Pons (tissue), 1 donor: Measurements from ENCODE around the gene ITGA5.

Source experiments
- DNase-seq: peaks from one replicate; pipeline ENCODE4 v3.0.0-alpha.2; 2016; ENCODE audit warnings: low spot score

ITGA5 gene

DNA sequence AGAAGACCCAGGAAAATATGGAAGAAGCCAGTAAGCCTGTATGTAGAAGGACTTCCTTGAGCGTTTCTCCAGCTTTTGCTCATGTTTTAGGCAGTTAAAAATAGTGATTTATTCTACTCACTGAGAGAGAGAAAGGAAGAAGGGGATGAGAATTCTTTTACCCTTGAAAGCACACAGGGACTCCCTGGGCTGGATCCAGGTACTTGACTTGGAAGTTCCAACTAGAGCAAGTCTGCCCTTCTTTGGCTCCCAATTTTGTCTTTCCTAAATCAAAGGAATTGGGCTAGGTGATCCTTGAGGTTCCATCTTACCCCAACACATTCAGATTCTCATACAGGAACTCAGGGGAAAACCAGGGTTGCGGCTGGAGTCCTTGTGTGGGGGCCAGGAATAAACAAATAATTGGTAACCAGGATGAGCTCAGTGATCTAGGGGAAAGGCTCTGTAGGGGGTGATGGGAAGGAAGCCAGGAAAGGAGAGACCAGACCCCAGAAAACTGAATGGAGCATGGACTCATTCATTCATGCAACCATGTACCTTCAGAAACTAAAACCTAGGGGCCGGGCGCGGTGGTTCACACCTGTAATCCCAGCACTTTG, 11.5 kb upstream of the ITGA5 start:
- DNase-seq: no peak

DNA sequence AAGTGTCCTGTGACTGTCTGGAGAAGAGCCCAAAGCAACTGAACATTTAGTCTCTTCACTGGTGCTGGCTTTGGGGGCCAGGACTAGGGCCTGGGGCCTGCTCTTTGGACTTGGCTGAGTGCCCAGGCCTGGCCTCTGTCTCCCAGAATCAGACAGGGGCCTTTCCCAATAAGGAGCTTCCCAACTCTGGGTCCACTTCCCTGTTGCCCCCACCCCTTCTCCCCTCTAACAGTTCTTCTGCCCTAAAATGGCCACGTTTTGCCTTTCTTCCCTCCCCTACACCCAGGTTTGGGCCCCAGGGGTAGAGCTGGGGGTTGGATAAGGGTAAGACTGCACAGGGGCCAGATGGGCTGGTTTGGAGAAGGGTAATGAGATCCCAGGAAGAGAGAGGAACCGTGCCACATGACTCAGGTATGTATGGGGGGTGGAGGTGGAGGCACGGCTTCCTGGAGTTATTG, 10.0 kb upstream of the ITGA5 start:
- DNase-seq: no peak

DNA sequence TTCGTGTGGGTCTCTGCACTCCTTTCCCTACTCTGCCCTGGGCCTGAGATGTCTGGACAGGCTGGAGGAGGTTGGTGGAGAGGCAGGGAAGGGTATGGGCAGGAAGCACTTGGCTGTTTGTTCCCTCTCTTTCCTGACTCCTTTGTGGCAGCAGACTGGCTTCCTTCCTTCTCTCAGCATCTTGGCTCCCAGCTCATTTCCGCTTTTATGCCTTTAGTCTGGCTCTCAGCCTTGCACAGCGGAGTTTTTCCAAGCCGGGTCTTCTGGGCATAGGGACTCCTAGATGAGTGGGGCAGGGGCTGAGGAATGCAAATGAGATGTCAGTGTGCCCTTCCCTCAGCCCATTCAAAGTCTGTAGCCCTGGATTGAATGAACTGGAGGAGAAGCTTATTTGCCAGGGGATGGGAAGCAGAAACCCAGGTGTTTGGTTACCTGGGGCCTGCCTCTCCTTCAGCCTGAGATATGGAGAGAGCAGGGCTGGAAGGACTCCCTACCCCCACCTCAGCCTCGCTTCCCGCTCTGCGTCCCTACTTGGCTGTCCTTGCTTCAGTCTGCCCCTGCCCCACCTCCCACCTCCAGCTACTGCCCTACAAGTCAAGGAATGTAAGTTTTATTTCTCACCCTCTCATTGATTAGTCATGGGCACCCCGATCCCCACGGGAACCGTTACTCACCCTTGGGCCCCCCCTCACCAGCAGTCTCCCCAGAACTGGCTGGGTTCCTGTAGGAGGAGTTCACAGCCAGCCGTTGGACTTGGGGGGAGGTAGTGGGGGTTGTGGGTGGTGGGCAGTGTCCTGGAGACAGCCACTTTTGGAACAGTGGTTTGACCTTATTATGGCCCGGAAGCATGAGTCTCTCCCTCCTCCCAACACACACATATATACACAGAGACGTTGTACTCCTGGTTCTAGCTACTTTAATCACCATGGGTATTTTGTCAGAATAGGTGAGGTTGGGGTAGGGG, 9.3 kb upstream of the ITGA5 start:
- no peak for DNase-seq

DNA sequence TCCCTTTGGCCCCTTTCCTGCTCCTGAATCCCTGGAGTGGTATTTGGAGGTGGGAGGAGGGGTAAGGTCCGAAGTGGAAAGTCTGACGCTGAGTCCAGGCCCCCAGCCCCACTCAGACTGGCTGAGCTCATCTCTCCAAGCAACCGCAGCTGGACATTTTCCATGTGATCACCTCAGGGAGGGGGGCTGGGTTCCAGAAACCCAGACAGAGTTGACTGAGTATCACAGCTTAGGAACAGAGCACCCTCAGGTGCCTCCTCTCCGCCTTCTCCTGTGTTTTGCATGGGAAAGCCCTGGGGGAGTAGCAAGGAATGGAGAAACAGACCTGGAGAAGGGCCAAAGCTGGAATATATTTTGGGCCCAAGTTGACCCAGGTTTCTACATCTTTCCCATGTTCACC, 8.0 kb upstream of the ITGA5 start:
- DNase-seq: no peak

DNA sequence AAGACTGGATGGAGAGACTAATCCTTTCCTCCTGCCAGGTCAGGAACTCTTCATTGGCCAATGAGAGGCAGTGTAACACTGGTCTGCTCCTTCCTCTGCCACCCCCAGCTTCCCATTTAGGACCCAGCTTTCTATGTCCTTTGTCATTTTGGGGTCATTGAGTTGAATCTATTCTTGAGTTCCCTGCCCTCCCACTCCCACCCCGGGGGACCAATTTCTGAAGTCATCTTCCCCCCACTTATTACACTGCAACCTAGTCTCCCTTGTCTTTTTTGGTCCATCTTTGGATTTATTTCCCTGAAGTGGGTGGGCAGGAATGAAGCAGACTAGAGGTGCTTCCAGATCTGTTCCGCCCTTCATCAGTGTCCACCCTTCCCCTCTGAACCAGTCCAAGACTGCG, 7.6 kb upstream of the ITGA5 start:
- DNase-seq: no peak

DNA sequence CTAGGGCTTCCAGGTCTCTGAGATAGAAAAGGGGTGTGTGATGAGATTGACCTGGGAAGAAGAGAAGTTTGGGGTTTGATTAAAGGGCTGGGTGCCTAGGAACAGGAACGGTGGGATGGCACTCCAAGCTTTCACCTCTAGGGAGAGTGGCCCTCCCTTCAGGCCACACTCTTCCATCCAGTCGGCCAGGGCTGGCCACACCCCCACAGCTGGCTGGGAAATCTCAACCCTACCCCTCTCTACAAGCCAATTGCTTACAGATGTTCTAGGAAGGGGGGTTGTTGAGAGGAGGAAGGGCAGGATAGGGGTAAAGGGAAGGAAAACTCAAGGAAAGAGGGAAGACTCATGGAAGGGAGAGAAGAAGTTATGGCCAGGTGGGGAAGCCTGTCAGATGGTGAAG, 6.6 kb upstream of the ITGA5 start:
- DNase-seq: no peak

DNA sequence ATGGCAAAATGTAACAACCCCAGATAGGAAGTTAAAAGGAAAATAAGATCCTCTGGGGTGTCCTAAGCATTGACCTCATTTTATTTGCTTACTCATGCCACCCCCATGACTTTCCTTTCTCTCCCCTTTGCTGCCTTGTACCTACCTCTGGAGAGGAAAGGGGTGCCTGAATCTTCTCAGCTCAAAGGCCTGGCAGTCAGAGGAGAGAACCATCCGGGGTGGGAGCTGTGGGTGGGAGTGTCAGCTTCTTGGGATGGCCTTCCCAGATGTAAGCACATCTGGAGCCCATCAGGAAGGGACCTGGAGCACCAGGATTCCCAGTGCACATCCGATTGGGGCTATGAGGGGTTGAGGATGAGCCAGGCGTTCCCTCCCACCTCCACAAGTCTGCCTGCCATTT, 5.2 kb upstream of the ITGA5 start:
- no peak for DNase-seq

DNA sequence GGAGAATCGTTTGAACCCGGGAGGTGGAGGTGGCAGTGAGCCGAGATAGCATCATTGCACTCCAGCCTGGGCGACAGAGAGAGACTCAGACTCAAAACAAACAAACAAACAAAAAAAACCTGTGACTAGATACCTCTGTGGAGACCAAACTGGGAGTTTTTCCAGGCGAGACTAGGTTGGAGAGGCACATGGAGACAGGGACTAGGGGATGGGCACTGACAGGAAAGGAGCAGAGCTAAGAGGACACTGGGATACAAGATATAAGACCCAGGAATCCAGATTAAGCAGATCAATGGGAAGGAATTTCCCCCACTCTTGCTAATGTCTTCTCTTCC, 4.7 kb upstream of the ITGA5 start:
- DNase-seq: no peak

DNA sequence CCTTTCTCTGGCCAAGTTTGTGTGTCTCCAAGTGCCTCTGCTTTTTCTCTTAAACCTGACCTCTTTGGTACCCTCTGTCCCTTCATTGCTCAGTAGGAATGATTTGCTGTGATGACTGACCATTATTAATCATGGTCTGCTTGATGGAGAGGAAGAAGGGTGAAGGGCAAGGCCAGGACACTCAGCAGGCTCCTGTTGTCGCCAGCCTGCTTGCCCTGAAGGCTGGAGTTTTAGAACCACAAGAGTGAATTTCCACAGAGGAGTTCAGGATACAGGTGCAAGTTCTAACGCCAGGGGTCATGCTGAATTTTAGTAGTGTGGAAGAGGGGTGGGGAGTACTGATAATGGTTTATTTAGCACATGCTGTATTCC, 2.8 kb upstream of the ITGA5 start:
- no peak for DNase-seq

DNA sequence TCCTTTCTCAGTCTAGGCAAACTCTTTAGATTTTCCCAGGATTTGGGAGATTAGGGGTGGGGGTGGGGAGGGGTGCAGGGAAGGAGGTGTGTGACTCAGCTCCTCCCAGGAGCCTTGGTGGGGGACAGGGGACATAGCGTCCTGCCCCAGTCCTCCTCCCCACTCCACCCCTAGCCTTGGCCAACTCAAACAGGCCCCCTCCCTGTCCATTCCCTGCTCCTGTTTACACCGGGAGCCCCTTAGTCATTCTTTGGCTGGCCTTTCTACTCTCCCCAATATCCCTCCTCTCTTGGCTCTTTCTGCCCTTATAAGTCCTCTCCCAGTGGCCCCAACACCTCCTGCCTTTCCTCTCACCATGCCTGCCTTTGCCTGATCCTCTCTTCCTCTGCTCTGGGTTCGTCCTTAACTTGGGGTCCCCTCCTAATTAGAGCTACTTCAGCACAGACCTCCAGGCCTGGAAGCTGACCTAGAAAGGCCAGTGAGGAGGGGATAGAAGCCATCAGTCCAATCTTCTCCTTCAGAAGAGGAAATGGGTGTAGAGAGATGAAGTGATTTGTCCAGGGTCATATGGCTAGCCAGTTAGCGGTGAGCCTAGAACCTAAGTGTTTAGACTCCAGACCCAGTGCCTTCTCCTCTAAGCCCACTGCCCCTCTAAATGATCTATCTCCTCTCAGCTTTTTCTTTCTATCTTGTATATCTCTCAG, 2.3 kb upstream of the ITGA5 start:
- no peak for DNase-seq

DNA sequence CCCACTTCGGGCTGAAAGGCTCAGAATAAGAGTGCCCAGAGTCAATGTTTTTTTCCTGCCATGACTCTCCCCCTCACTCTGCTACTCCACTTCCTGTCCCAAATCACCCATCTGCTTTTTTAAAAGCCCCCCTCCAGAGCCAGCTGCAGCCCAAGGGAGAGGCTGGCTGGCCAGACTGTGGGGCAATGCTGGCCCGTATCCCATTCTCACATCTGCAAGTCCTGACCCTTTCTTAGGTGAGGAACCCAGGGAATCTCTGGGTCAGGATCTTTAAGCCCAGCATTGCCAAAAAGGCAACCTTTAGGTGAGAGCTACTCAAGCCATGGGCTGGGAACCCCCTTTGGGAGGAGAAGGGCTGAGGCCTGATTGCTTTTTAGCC, 1.7 kb upstream of the ITGA5 start:
- no peak for DNase-seq

DNA sequence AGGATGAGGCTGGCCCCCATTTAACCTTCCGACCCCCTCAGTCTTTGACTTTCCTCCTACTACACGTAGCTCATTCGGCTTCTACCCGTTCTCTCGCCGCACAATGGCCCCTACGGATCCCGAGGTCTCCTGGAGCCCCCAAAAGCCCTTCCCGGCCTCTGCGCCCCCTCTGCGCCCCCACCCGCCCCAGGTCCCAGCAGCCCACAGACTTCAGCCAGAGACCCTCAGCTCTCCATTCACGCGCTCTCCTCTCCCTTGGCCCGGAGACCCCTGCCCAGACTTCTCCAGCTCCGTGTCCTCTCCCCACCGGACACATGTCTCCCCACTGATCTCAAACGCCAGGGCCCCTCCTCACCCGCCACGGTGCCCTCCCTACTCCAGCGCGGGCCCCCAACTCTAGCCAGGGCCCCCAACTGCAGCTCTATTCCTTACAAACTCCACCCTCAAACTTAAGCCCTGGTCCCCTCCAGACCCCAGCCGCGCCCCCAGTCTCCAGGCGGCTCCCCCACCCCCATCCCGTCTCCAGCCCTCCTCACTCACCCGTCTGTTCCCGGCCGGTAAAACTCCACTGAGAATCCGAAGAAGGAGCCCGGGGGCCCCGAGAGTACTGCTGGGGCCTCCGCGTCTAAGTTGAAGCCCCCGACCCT, 502 bp downstream of the ITGA5 start:
- no peak for DNase-seq

DNA sequence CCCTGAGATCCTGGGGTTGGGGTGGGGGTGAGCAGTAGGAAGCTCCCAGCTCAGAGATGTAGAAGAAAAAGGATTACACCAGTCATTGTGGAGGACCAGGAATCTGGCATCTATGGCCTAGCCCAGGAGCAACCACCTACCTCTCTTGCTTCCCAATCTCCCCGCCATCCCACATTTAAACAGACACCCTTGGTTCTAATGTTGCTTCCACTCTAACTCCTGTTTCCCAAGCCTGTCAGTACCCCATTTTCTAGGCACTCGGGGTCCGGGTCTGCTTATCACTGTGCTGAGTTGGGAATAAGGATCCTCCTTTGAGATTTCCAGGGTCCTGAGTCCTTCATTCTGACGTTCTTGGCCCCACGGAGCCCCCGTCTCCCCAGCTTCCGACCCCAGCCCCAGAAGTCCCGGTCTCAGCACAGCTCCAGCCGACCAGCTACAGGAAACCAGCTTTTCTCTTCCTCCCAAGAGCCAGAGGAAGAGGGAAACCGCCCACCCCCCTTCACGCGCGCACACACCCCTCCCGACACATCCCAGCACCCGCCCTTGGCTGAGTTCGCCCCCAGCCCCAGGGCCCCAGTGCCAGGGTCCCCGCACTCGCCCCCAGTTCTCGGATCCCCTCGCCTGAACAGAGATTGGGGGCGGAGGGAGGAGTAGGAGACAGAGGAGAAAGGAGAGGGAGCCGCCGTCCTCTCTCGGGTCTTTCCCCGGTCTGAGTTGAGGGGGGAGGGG, 1.2 kb downstream of the ITGA5 start:
- no peak for DNase-seq

DNA sequence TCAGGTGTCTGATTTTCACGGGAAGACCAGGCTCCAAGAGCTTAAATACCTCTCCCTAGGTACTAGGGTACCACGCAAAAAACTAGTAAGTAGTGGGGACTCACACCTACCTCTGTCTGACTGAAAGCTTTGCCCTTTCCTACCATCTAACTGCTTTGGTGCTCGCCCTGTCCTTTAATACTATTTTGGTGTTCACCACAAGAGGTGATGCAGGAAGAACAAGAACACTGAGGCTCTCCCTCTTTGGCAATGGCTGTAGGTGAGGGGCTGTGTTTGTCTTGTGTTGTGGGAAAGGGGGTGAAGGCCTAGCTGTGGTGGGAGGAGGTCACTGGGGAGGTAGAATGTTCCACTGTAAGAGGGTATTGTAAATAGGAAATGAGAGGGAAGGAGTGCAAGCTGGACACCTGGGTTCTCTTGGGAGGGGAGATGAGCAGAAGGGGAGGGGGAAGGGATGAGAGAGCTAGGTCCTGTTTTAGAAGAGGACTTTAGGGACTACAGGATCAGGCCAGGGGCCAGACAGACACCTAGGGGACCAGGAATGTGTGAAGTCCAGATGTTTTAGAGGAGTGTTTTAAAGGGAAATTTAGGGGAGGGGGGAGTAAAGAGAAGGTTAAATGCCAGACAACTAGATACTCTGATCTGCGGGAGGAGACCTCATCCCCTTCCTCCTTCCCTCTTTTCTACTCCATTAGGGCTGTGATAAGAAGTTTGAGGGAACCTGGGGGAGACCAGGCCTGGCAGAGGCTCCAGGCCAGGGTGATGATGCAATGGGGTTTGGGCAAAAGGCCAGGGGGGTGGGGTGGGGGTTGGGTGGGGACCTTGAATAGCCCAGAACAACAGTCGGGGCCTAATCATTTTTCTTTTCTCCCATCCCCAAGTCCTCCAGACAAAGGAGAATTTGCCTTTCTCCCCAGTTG, 2.1 kb downstream of the ITGA5 start:
- DNase-seq: no peak

DNA sequence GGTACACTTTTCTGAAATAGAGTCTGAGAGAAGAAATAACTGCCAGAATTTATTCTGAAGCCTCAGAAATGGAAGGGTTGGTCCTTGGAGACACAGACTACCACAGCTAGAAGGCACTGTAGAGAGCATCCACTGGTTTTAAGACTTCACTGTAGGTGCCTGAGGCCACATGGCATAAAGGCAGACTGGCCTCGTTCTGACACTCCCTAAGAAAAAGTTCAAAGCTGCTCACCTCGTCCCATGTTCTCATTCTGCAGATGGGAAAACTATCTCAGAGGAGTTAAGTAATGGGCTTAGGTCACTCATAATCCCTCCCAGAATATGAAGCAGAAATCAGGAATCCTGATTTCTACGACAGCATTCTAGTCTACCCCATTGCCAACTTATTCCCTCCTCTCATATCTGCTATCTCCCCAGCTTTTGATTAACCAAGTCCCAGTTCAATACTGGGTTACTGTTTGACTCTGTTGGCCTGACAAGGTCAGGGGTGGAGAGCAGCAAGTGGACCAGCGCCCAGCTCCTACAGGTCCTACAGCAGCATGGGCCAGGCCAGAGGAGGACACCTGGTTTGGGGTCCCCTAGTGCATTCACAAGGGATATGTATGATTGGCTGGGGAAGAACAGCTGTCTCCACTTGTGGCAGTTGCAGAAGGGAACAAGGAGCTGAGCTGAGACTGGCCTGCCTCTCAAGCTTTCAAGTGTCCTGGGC, 3.7 kb downstream of the ITGA5 start:
- DNase-seq: no peak

DNA sequence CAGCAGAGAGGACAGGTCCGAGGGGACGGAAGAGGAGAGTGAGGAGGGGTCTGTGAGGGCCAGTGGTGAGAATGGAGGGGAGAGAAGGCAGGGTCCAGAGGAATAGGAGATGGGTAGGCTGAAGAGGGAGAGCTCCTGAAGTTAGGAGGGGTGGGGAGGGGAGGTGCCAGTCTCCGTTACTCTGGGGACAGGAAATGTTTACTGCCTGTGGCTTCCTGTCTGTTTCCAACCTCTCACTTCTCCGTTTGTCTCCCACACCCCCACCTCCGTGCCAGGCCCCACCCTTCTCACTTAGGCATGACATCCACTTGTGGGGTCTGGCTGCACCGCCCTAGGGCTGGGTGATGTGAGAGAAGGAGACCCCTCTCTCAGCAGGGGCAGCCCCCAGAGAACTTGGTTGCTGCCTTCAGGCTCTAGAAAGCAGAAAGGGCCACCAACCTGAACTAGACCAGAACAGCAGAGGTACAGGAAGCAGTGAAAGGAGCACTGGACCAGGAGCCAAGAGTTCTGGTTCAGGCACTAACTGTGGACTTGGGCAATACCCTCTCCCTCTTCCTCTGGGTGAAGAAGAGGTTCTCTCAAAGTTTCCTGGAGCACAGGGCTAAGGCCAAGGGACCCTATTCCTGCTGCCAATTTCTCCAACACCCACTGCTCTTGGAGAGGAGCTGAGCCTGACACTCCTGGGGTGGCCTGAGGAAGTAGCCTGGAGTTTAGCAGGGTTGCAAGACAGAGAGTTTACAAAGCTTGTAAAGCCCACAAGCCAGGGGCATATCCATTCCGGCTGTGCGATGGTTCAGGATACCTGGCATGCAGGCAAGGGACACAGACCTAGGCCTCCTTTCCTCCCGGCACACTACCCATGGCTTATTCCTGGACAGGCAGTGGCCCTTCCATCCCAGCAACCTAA, 5.5 kb downstream of the ITGA5 start:
- DNase-seq: no peak

DNA sequence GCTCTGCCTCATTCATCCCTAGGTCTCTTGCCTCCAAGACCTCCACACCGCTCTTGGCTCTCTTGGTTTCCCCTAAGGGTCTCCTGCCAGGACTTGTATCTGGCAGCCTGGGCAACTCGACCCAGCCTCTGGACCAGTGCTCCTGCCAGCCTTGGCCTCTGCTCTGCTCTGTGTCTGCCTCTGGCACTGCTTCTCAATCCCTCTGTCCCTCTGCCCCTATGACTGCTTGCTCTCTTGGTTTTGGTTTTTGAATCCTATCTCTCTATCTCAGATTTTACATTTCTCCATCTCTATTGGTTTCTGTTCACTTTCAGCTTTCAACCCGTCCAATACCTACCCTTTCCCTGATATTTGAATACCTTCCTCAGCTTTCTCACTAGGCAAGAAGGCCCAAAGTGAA, 6.3 kb downstream of the ITGA5 start:
- DNase-seq: no peak

DNA sequence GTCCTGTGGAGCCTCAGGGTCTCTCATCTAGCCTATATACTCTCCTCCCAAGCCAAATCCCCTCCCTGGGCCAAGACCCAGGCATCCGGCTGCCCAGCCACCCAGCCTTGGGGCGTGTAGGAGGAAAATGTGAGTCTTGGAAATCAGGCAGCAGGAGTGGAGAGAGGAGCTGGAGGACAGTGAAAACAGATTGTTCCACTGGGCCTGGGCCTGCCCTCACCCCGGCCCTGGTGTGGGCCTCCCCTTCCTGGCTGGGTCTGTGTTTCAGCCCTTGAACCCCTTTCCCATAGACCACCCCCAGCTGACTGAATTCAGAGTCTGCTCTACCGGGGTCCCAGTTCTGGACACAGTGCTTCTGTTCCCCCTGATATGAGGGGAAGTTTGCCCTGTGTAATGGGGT, 6.7 kb downstream of the ITGA5 start:
- no peak for DNase-seq
